ENCODE results near the gene KBTBD8. TPM values are rescaled to one million over a fixed set of nuclear protein-coding genes. Genes with fewer than 3 reads are reported as not detected.

Gene KBTBD8
- total RNA-seq, 2 donors from 2014 or later = 1.0 to 8.0 TPM

DNA sequence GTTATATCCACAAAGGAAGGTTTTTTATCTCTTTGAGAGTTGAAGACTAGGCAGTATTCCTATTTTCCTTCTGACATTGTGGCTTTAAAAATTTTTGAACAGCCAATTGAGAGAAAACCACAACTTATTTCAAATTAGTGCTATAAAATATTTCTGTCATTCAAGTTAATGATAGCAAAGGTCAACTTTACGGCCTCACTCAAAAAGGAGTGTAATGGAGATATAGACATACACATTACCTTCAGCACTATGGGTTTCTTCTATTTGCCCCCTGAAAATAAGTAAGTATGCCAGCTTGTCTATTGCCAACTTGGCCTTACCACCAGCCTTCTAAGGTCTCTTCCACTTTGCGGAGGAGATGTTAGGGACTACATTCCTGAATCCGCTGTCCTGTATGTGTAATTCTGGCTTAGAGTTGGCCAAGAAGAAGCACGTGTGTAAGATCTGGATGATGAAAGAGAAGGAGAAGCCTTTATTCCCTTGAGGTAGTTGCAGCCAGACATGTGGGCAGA is 44.1 kb upstream of the KBTBD8 start:
- H3K27ac ChIP-seq = no peak overlapping the region
- no peaks in the 10 kb centered on the region for H3K4me1 ChIP-seq (replicated peaks)
- no peaks in the 10 kb centered on the region for H3K36me3 ChIP-seq
- no peak for DNase-seq (ENCODE audit: low spot score)
- H3K4me3 ChIP-seq = no peak overlapping the region
- 92% methylated on average over 4 of the region's 4 CpGs for WGBS
- TF ChIP-seq POLR2AphosphoS5 (IDR thresholded peaks at IDR 0.05) = no peak
- TF ChIP-seq, protein P1, sequence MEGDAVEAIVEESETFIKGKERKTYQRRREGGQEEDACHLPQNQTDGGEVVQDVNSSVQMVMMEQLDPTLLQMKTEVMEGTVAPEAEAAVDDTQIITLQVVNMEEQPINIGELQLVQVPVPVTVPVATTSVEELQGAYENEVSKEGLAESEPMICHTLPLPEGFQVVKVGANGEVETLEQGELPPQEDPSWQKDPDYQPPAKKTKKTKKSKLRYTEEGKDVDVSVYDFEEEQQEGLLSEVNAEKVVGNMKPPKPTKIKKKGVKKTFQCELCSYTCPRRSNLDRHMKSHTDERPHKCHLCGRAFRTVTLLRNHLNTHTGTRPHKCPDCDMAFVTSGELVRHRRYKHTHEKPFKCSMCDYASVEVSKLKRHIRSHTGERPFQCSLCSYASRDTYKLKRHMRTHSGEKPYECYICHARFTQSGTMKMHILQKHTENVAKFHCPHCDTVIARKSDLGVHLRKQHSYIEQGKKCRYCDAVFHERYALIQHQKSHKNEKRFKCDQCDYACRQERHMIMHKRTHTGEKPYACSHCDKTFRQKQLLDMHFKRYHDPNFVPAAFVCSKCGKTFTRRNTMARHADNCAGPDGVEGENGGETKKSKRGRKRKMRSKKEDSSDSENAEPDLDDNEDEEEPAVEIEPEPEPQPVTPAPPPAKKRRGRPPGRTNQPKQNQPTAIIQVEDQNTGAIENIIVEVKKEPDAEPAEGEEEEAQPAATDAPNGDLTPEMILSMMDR (IDR thresholded peaks at IDR 0.05) = no peak
- no peak for TF ChIP-seq POLR2A (IDR thresholded peaks at IDR 0.05)
- H3K27me3 ChIP-seq (replicated peaks; ENCODE audit: insufficient read depth) = no peaks in the 10 kb centered on the region
- intact Hi-C loops (cut with DNase I) = no loop called here
- H3K9me3 ChIP-seq = no peaks in the 10 kb centered on the region

DNA sequence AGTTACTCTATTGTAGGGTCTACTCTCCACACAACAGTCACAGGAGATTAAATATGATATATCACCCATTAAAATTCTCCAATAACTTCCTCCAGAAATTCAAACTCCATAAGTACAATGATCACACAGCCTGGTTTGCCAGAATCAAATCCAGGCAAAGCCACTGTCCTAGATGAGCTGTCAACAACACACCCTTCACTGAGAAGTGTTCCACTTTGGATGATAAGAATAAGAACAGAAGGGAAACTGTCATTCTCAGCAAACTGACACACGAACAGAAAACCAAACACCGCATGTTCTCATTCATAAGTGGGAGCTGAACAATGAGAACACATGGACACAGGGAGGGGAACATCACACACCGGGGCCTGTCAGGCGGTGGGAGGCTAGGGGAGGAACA is 41.4 kb upstream of the KBTBD8 start:
- H3K36me3 ChIP-seq = no peaks in the 10 kb centered on the region
- no peaks in the 10 kb centered on the region for H3K4me1 ChIP-seq (replicated peaks)
- no peak for DNase-seq (ENCODE audit: low spot score)
- no peak for TF ChIP-seq POLR2AphosphoS5 (IDR thresholded peaks at IDR 0.05)
- no peak for TF ChIP-seq POLR2A (IDR thresholded peaks at IDR 0.05)
- TF ChIP-seq, protein P1 (IDR thresholded peaks at IDR 0.05) = no peak
- no peak overlapping the region for H3K4me3 ChIP-seq
- no peaks in the 10 kb centered on the region for H3K9me3 ChIP-seq
- intact Hi-C loops (cut with DNase I) = no loop called here
- 89% methylated on average over 4 of the region's 4 CpGs for WGBS
- H3K27me3 ChIP-seq (replicated peaks; ENCODE audit: insufficient read depth) = no peaks in the 10 kb centered on the region
- H3K27ac ChIP-seq = no peak overlapping the region

DNA sequence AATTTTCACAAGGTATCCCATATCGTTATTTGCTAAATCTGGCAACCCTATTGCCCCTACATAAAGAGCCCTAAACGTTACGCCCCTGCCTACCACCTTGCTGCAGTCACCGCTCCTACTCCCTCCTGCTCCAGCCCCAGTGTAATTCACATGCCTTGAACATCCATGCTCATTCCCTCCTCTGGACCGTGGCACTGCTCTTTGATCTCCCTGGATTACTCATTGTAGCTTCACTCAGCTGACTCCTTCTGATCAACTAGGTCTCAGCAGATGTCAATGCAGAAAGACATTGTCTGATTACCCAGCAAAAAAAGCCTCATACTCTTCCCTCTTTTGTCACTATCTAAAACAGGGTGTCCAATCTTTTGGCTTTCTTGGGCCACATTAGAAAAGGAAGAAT is 40.7 kb upstream of the KBTBD8 start:
- TF ChIP-seq POLR2A (IDR thresholded peaks at IDR 0.05) (no peak), POLR2AphosphoS5 (IDR thresholded peaks at IDR 0.05) (no peak)
- TF ChIP-seq, protein P1 (IDR thresholded peaks at IDR 0.05) = no peak
- H3K27me3 ChIP-seq (replicated peaks; ENCODE audit: insufficient read depth) = no peaks in the 10 kb centered on the region
- no peak overlapping the region for H3K27ac ChIP-seq
- H3K4me1 ChIP-seq (replicated peaks) = no peaks in the 10 kb centered on the region
- DNase-seq (ENCODE audit: low spot score) = no peak
- intact Hi-C loops (cut with DNase I) = no loop called here
- H3K36me3 ChIP-seq = no peaks in the 10 kb centered on the region
- 56% methylated on average over 5 of the region's 5 CpGs for WGBS
- no peak overlapping the region for H3K4me3 ChIP-seq
- no peaks in the 10 kb centered on the region for H3K9me3 ChIP-seq

DNA sequence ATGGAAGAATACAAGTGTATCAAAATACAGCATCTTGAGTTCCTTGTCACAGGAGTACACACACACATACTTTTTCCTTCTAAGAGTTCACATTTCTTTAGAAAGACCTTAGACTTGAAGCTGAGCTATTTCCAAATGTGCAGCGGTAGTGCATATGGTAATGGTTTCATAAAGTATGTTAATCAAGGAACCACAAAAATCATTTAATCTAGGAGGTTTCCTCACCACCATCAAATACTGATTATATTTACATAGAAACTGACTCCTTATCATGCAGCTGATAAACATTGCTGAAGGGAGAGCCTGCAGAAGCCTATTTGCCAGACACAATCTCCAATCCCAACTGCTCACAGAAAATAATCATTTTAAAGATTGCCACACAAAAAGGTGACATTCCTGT is 40.0 kb upstream of the KBTBD8 start:
- Histone ChIP-seq H3K27ac (no peak overlapping the region), H3K4me1 (replicated peaks) (no peaks in the 10 kb centered on the region), H3K36me3 (no peaks in the 10 kb centered on the region), H3K9me3 (no peaks in the 10 kb centered on the region), H3K4me3 (no peak overlapping the region), H3K27me3 (replicated peaks; ENCODE audit: insufficient read depth) (no peaks in the 10 kb centered on the region)
- intact Hi-C loops (cut with DNase I) = no loop called here
- no peak for DNase-seq (ENCODE audit: low spot score)
- TF ChIP-seq, protein P1 (IDR thresholded peaks at IDR 0.05) = no peak
- no peak for TF ChIP-seq POLR2AphosphoS5 (IDR thresholded peaks at IDR 0.05)
- no peak for TF ChIP-seq POLR2A (IDR thresholded peaks at IDR 0.05)
- WGBS = 96% methylated on average over 1 of the region's 1 CpG

DNA sequence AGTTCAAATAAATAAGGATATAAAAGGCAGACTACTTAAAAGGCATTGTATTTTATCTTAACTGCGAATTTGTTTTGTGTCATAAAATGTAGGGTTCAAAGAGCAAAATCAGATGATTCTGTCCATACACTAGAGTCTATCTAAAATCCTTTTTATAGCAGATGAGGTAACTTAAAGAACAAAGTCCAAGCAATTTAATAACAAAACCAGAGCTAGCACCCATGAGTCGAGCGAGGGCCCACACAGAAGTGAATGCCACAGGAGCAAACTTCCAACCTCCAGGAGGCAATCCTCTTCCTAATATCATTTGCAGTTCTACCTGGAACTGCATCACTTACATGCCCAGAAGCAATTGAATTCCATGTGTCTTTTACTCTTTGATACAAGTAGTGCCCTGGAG is 35.4 kb upstream of the KBTBD8 start:
- no peaks in the 10 kb centered on the region for H3K4me1 ChIP-seq (replicated peaks)
- 50% methylated on average over 3 of the region's 3 CpGs for WGBS
- no peaks in the 10 kb centered on the region for H3K36me3 ChIP-seq
- no peak overlapping the region for H3K4me3 ChIP-seq
- no peaks in the 10 kb centered on the region for H3K9me3 ChIP-seq
- H3K27me3 ChIP-seq (replicated peaks; ENCODE audit: insufficient read depth) = no peaks in the 10 kb centered on the region
- intact Hi-C loops (cut with DNase I) = no loop called here
- DNase-seq (ENCODE audit: low spot score) = no peak
- H3K27ac ChIP-seq = no peak overlapping the region
- TF ChIP-seq, protein P1 (IDR thresholded peaks at IDR 0.05) = no peak
- no peak for TF ChIP-seq POLR2A (IDR thresholded peaks at IDR 0.05)
- TF ChIP-seq POLR2AphosphoS5 (IDR thresholded peaks at IDR 0.05) = no peak
